Astrocyte (in vitro differentiated cells and primary cell): ENCODE measurements around the gene DRICH1.
"Not testable (repeated sequence)": the region's sequence is repeated elsewhere in the genome, so short reads cannot be mapped to it uniquely, and the experiment has no call there.

Experiments
- CTCF ChIP-seq: IDR thresholded peaks from 2 replicates; pipeline ENCODE4 v1.5.1; 2011; ENCODE audit warnings: low read depth, mild to moderate bottlenecking, inconsistent platforms, low read length, moderate library complexity; ENCODE audit not compliant: insufficient read depth
- EZH2 ChIP-seq: IDR thresholded peaks from 2 replicates; pipeline ENCODE4 v1.6.1; 2012; ENCODE audit warnings: mild to moderate bottlenecking, low read length, inconsistent platforms; ENCODE audit not compliant: insufficient read depth

GRCh38 chr22:23676841-23677700 lies 45.0 kb upstream of the DRICH1 start:
- not testable (repeated sequence) for TF ChIP-seq CTCF, EZH2
